Mesenchymal stem cell (in vitro differentiated cells and primary cell): ENCODE data around the gene OTOF.

Experiments used
- DNase-seq: peaks from one replicate; pipeline ENCODE4 v3.0.0-alpha.2; 2013
- H2AFZ ChIP-seq: one replicate; pipeline ENCODE4 v1.6.1; 2013; ENCODE audit warnings: low read depth, mild to moderate bottlenecking, control low read depth, inconsistent platforms, low read length, moderate library complexity
- H2AK5ac ChIP-seq: 2 replicates; pipeline ENCODE4 v1.6.1; 2013; ENCODE audit warnings: low read length, moderate library complexity, mild to moderate bottlenecking, inconsistent platforms; ENCODE audit not compliant: severe bottlenecking
- H2BK120ac ChIP-seq: one replicate; pipeline ENCODE4 v1.6.1; 2013; ENCODE audit warnings: low read depth, mild to moderate bottlenecking, inconsistent platforms, low read length, moderate library complexity
- H2BK12ac ChIP-seq, 2 experiments: one replicate each; pipeline ENCODE4 v1.6.1; 2013; ENCODE audit warnings: inconsistent platforms in 2 of 2, low read length in 2 of 2, mild to moderate bottlenecking in 2 of 2, moderate library complexity in 2 of 2, control low read depth in 1 of 2
- H2BK15ac ChIP-seq: one replicate; pipeline ENCODE4 v1.6.1; 2013; ENCODE audit warnings: mild to moderate bottlenecking, low read depth, inconsistent platforms; ENCODE audit not compliant: poor library complexity, severe bottlenecking
- H2BK5ac ChIP-seq: 2 replicates; pipeline ENCODE4 v1.6.1; 2013; ENCODE audit warnings: low read depth, mild to moderate bottlenecking, low read length, control low read depth, inconsistent platforms; ENCODE audit not compliant: poor library complexity, severe bottlenecking
- H3K14ac ChIP-seq, 2 experiments: one replicate each; pipeline ENCODE4 v1.6.1; 2013; ENCODE audit warnings: inconsistent platforms in 2 of 2, low read length in 2 of 2, control low read depth in 1 of 2, mild to moderate bottlenecking in 1 of 2, moderate library complexity in 1 of 2
- H3K18ac ChIP-seq, 2 experiments: one replicate each; pipeline ENCODE4 v1.6.1; 2013; ENCODE audit warnings: inconsistent platforms in 2 of 2, low read length in 2 of 2, control low read depth in 1 of 2, low read depth in 1 of 2, mild to moderate bottlenecking in 1 of 2
- H3K23ac ChIP-seq, 2 experiments: one replicate each; pipeline ENCODE4 v1.6.1; 2013; ENCODE audit warnings: inconsistent platforms in 2 of 2, low read length in 2 of 2, mild to moderate bottlenecking in 2 of 2, moderate library complexity in 2 of 2, control low read depth in 1 of 2
- H3K27ac ChIP-seq: 2 replicates; pipeline ENCODE4 v1.5.1; 2013; ENCODE audit warnings: mild to moderate bottlenecking, moderate library complexity, low read length, control low read depth, inconsistent platforms; ENCODE audit not compliant: poor library complexity, severe bottlenecking
- H3K27me3 ChIP-seq, 2 experiments: 2 replicates each; pipeline versions ENCODE4 v1.6.1 to v1.7.0; 2013; ENCODE audit warnings: low read length in 2 of 2, mild to moderate bottlenecking in 2 of 2, moderate library complexity in 2 of 2, control low read depth in 1 of 2, inconsistent platforms in 1 of 2; ENCODE audit not compliant: control insufficient read depth in 1 of 2, insufficient read depth in 1 of 2
- H3K36me3 ChIP-seq, 2 experiments: 2 replicates each; pipeline versions ENCODE4 v1.6.1 to v1.7.0; 2013; ENCODE audit warnings: low read length in 2 of 2, control low read depth in 1 of 2, inconsistent platforms in 1 of 2, low read depth in 1 of 2, mild to moderate bottlenecking in 1 of 2; ENCODE audit not compliant: insufficient read depth in 2 of 2, control insufficient read depth in 1 of 2
- H3K4ac ChIP-seq, 2 experiments: one replicate each; pipeline ENCODE4 v1.6.1; 2013; ENCODE audit warnings: inconsistent platforms in 2 of 2, low read length in 2 of 2, mild to moderate bottlenecking in 2 of 2, moderate library complexity in 2 of 2, control low read depth in 1 of 2, low read depth in 1 of 2
- H3K4me1 ChIP-seq: 2 replicates; pipeline ENCODE4 v1.6.1; 2013; ENCODE audit warnings: low read depth, low read length, control low read depth; ENCODE audit not compliant: control insufficient read depth, insufficient read depth
- H3K4me2 ChIP-seq: 2 replicates; pipeline ENCODE4 v1.6.1; 2013; ENCODE audit warnings: low read length, mild to moderate bottlenecking, inconsistent platforms; ENCODE audit not compliant: poor library complexity, severe bottlenecking
- H3K4me3 ChIP-seq, 2 experiments: 2 replicates each; pipeline versions ENCODE4 v1.5.1 to v1.7.0; 2013; ENCODE audit warnings: low read length in 2 of 2, mild to moderate bottlenecking in 2 of 2, control low read depth in 1 of 2, low read depth in 1 of 2; ENCODE audit not compliant: insufficient read depth in 1 of 2
- H3K79me1 ChIP-seq: replicated peaks from 2 replicates; pipeline ENCODE4 v1.6.1; 2013; ENCODE audit warnings: mild to moderate bottlenecking, control low read depth, low read length, inconsistent platforms; ENCODE audit not compliant: poor library complexity, severe bottlenecking
- H3K9ac ChIP-seq: 2 replicates; pipeline ENCODE4 v1.7.0; 2013; ENCODE audit warnings: mild to moderate bottlenecking, low read length, moderate library complexity
- H3K9me3 ChIP-seq: 2 replicates; pipeline ENCODE4 v1.7.0; 2013; ENCODE audit warnings: mild to moderate bottlenecking, low read length; ENCODE audit not compliant: control insufficient read depth
- H4K8ac ChIP-seq: one replicate; pipeline ENCODE4 v1.6.1; 2013; ENCODE audit warnings: inconsistent platforms, mild to moderate bottlenecking, low read length, moderate library complexity
- H4K91ac ChIP-seq: one replicate; pipeline ENCODE4 v1.6.1; 2013; ENCODE audit warnings: mild to moderate bottlenecking, low read length, inconsistent platforms
- WGBS: methylation state at CpG from one replicate; pipeline ENCODE4 v1.1.7; 2013; ENCODE audit warnings: mixed read lengths; 5-methylcytosine and 5-hydroxymethylcytosine counted together

Gene OTOF

DNA sequence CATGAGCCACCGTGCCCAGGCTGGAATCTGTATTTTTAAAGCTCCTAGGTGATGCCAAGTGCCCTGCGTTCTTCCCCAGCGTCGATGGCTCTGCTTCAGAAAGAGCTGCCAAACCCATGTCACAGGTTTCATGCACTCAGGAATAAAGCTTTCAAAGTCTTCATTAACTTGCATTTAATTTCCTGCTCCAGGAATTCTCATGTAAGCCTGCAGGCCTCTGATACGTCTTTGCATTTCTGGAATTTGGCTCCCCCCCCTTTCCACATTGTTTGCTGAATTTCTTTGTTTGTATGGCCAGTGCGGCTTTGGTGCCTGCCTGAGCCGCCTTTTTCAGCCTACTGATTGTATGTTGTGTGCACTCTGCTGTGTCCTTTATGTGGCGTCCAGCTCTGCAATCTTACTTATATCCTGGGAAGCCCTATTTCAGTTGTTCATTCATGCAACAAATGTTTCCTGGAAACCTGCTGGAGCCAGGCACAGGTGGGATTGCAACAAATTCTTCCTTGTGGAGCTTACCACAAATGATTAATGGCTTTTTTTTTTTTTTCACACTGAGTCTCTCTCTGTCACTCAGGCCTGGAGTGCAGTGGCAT lies 17.9 kb upstream of the OTOF start:
- Histone ChIP-seq H3K4me3 (no peak overlapping the region), H3K9ac (no peak overlapping the region), H3K23ac (no peak overlapping the region), H2AK5ac (no peak overlapping the region), H2BK5ac (no peak overlapping the region), H3K18ac (no peak overlapping the region), H3K27ac (no peak overlapping the region), H2BK15ac (no peak overlapping the region), H3K79me1 (no peaks in the 10 kb centered on the region), H3K36me3 (no peaks in the 10 kb centered on the region), H3K27me3 (peaks cover 55 to 61% of the 10 kb centered on the region in 2 experiments), H4K91ac (no peak overlapping the region), H2BK12ac (no peak overlapping the region), H3K14ac (no peak overlapping the region), H2AFZ (no peak overlapping the region), H3K4me2 (no peak overlapping the region), H3K9me3 (no peaks in the 10 kb centered on the region), H2BK120ac (no peak overlapping the region), H3K4ac (no peak overlapping the region), H3K4me1 (peaks cover 2% of the 10 kb centered on the region), H4K8ac (no peak overlapping the region)
- DNase-seq = no peak
- 85% methylated on average over 8 of the region's 8 CpGs for WGBS

DNA sequence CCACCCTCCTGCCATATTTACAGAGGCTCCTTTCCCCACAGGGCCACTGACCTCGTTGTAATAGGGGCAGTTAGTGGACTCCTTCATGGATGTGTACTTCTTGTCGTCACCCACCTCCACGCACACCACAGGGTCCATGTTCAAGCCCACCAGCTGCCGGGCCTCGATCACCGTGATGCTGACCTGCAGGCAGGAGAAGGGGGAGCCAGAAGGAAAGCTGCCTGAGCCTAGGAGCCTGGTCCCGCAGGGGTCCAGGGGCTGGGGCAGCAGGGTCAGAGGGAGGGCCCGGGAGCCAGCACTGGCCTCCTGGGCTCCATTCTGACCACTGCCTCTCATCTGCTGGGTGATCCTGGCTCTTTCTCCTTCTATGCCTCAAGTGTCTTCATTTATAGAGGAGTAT lies 17.0 kb upstream of the OTOF start:
- peaks cover 55% of the 10 kb centered on the region in 2 experiments for H3K27me3 ChIP-seq
- peaks cover 2% of the 10 kb centered on the region for H3K4me1 ChIP-seq
- no peak overlapping the region for H2BK15ac ChIP-seq
- H2BK5ac ChIP-seq = no peak overlapping the region
- WGBS = 94% methylated on average over 8 of the region's 8 CpGs
- H3K79me1 ChIP-seq = no peaks in the 10 kb centered on the region
- no peak overlapping the region for H4K8ac ChIP-seq
- no peak overlapping the region for H3K18ac ChIP-seq
- no peak overlapping the region for H3K4me2 ChIP-seq
- no peak overlapping the region for H2BK12ac ChIP-seq
- no peaks in the 10 kb centered on the region for H3K36me3 ChIP-seq
- no peak overlapping the region for H3K4ac ChIP-seq
- H3K4me3 ChIP-seq = no peak overlapping the region
- no peaks in the 10 kb centered on the region for H3K9me3 ChIP-seq
- DNase-seq = no peak
- H3K9ac ChIP-seq = no peak overlapping the region
- H3K27ac ChIP-seq = no peak overlapping the region
- no peak overlapping the region for H3K14ac ChIP-seq
- no peak overlapping the region for H2AFZ ChIP-seq
- H4K91ac ChIP-seq = no peak overlapping the region
- H2AK5ac ChIP-seq = no peak overlapping the region
- H3K23ac ChIP-seq = no peak overlapping the region
- no peak overlapping the region for H2BK120ac ChIP-seq

DNA sequence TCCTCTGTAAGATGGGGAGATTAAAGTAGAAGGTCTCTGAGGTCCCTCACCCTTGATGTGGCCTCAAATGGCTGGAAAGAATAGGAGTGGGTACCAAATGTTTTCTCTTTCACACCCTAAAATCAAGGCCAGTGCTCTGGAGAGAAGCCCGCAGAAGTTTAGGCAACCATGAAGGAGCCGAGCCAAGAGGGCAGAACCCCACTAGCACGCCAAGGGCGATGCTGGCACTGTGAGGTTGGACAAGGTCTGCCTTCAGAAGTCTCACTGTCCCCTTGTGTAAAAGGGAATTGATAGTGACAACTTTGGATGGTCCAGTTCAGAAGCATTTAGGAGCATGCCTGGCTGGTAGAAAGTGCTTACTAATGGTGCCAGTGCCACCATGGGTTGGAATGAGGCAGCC lies 16.3 kb upstream of the OTOF start:
- Histone ChIP-seq H3K4me3 (no peak overlapping the region), H3K23ac (no peak overlapping the region), H2BK5ac (no peak overlapping the region)

GRCh38 chr2:26493566-26493965 lies 15.6 kb upstream of the OTOF start:
- Histone ChIP-seq H3K27ac (no peak overlapping the region), H2BK120ac (no peak overlapping the region), H2BK12ac (no peak overlapping the region), H3K79me1 (no peaks in the 10 kb centered on the region), H3K4me3 (no peak overlapping the region), H3K4me1 (peaks cover 2% of the 10 kb centered on the region), H3K9me3 (no peaks in the 10 kb centered on the region), H3K27me3 (peaks cover 56 to 60% of the 10 kb centered on the region in 2 experiments), H4K8ac (no peak overlapping the region), H3K4ac (no peak overlapping the region), H2AFZ (no peak overlapping the region), H2BK5ac (no peak overlapping the region), H3K36me3 (no peaks in the 10 kb centered on the region), H3K9ac (no peak overlapping the region), H3K18ac (no peak overlapping the region), H2AK5ac (no peak overlapping the region), H3K23ac (no peak overlapping the region), H3K14ac (no peak overlapping the region), H3K4me2 (no peak overlapping the region), H2BK15ac (no peak overlapping the region), H4K91ac (no peak overlapping the region)
- WGBS = 86% methylated on average over 8 of the region's 10 CpGs
- no peak for DNase-seq

More for the DNA sequence above, 16.3 kb upstream of the OTOF start:
- Histone ChIP-seq H3K14ac (no peak overlapping the region), H3K18ac (no peak overlapping the region), H3K27ac (no peak overlapping the region), H3K36me3 (no peaks in the 10 kb centered on the region), H3K9ac (no peak overlapping the region), H2BK12ac (no peak overlapping the region), H2BK120ac (no peak overlapping the region), H3K4me2 (no peak overlapping the region), H2AFZ (no peak overlapping the region), H3K27me3 (peaks cover 58% of the 10 kb centered on the region in 2 experiments), H3K79me1 (no peaks in the 10 kb centered on the region), H3K4ac (no peak overlapping the region), H2BK15ac (no peak overlapping the region), H2AK5ac (no peak overlapping the region), H4K91ac (no peak overlapping the region), H3K4me1 (peaks cover 2% of the 10 kb centered on the region), H3K9me3 (no peaks in the 10 kb centered on the region), H4K8ac (no peak overlapping the region)
- DNase-seq = no peak
- 92% methylated on average over 4 of the region's 4 CpGs for WGBS
